Activated naive CD4-positive, alpha-beta T cell treated with anti-CD3 and anti-CD28 coated beads, Interleukin-2, amount 10 ng/mL, durations not matched to agents 7 days and 5 days (primary cell): ENCODE data around the gene SORBS2.

Source experiments
- CTCF ChIA-PET: fragments of 350-600 bp; sonication (Branson Sonifier 250); formaldehyde crosslinking; loops from one replicate; lab custom pipeline; 2021; ENCODE audit warnings: antibody characterized with exemption; lab: Charles Lee
- DNase-seq: peaks from one replicate; pipeline ENCODE4 v3.0.0-alpha.2; 2020
- H3K27ac Mint-ChIP-seq: one replicate; pipeline ENCODE4 v1.8.0; 2021; ENCODE audit warnings: mild to moderate bottlenecking, moderate library complexity, mixed read lengths
- H3K27me3 Mint-ChIP-seq: one replicate; pipeline ENCODE4 v1.8.0; 2021; ENCODE audit warnings: mild to moderate bottlenecking, mixed read lengths
- H3K36me3 Mint-ChIP-seq: one replicate; pipeline ENCODE4 v1.8.0; 2021; ENCODE audit warnings: mixed read lengths
- H3K4me1 Mint-ChIP-seq: one replicate; pipeline ENCODE4 v1.8.0; 2021; ENCODE audit warnings: mixed read lengths
- H3K4me3 Mint-ChIP-seq: one replicate; pipeline ENCODE4 v1.8.0; 2021; ENCODE audit warnings: mild to moderate bottlenecking, moderate library complexity, mixed read lengths
- H3K9me3 Mint-ChIP-seq: one replicate; pipeline ENCODE4 v1.8.0; 2021; ENCODE audit warnings: mixed read lengths

SORBS2 gene

GRCh38 chr4:185700630-185701029 lies 111.4 kb downstream of the SORBS2 start:
- no peak overlapping the region for H3K27ac Mint-ChIP-seq
- DNase-seq = no peak
- H3K4me1 Mint-ChIP-seq = no peaks in the 10 kb centered on the region
- peaks cover 5% of the 10 kb centered on the region for H3K9me3 Mint-ChIP-seq
- H3K4me3 Mint-ChIP-seq = no peak overlapping the region
- H3K36me3 Mint-ChIP-seq = no peaks in the 10 kb centered on the region
- CTCF ChIA-PET = no interaction called here
- peaks cover 3% of the 10 kb centered on the region for H3K27me3 Mint-ChIP-seq

GRCh38 chr4:185700048-185700447 lies 111.9 kb downstream of the SORBS2 start:
- H3K4me3 Mint-ChIP-seq = no peak overlapping the region
- no peak overlapping the region for H3K27ac Mint-ChIP-seq
- no peak for DNase-seq
- H3K27me3 Mint-ChIP-seq = peaks cover 3% of the 10 kb centered on the region
- CTCF ChIA-PET = no interaction called here
- H3K4me1 Mint-ChIP-seq = no peaks in the 10 kb centered on the region
- no peaks in the 10 kb centered on the region for H3K36me3 Mint-ChIP-seq
- peaks cover 5% of the 10 kb centered on the region for H3K9me3 Mint-ChIP-seq

DNA sequence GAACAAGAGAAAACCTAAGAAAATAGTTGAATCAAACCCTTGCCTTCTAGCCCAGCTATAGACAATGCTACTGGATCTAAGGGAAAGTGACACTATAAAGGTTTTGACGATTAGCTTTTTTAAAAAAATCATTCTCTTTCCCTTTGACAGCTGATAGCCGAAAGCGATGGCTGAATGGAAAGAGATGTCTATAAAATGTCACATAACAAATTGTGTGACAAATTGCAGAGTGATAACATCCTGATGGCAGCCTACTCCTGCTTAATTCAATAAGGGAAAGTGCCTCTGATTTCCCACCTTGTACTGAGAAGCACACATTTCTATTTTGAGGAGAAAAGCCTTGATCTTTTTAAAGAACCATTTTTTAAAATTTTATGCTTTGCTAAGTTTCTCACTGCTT lies 114.5 kb downstream of the SORBS2 start:
- DNase-seq = no peak
- Mint-ChIP-seq H3K9me3 (no peaks in the 10 kb centered on the region), H3K27ac (no peak overlapping the region), H3K4me1 (no peaks in the 10 kb centered on the region), H3K4me3 (no peak overlapping the region), H3K36me3 (no peaks in the 10 kb centered on the region), H3K27me3 (peaks cover 3% of the 10 kb centered on the region)
- CTCF ChIA-PET = no interaction called here

GRCh38 chr4:185695743-185696142 lies 116.3 kb downstream of the SORBS2 start:
- CTCF ChIA-PET = no interaction called here
- Mint-ChIP-seq H3K9me3 (no peaks in the 10 kb centered on the region), H3K27me3 (no peaks in the 10 kb centered on the region), H3K27ac (no peak overlapping the region), H3K36me3 (no peaks in the 10 kb centered on the region), H3K4me3 (no peak overlapping the region), H3K4me1 (no peaks in the 10 kb centered on the region)
- no peak for DNase-seq

DNA sequence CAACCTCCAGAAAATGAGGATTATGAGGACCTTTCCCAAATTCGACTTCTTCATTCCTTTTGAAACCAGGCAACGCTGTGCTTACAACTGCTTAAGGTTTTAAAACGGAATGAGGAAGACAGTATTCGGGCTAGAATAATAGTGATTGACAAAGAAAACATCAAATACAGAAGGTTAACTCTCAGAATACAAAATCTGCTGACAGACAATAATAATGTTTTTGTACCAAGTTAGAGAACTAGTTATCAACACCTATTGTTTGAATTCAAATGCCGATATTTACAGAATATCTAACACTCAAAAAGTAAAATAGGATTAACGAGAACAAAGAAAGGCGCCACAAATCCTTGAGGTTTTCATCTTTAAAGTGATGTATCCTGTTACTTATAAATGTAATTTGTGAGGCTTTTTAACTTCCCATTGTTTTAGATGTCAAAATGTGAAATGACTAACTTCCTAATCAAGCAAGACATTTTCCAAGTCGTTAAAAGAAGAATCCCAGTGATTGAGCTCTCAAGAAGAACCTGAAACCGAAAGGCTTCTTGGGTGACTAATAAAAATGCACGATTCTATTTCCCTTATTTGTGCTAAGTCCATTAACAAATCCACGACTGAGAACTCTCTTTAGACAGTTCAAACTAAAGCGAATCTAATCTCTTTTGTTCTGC lies 118.3 kb downstream of the SORBS2 start:
- DNase-seq = no peak
- CTCF ChIA-PET = no interaction called here
- Mint-ChIP-seq H3K27me3 (no peaks in the 10 kb centered on the region), H3K4me1 (no peaks in the 10 kb centered on the region), H3K36me3 (no peaks in the 10 kb centered on the region), H3K4me3 (no peak overlapping the region), H3K27ac (no peak overlapping the region), H3K9me3 (no peaks in the 10 kb centered on the region)

GRCh38 chr4:185689407-185689806 lies 122.6 kb downstream of the SORBS2 start:
- no peak overlapping the region for H3K27ac Mint-ChIP-seq

GRCh38 chr4:185685804-185686203 lies 126.2 kb downstream of the SORBS2 start:
- Mint-ChIP-seq H3K27ac (no peak overlapping the region), H3K4me3 (no peak overlapping the region), H3K27me3 (no peaks in the 10 kb centered on the region), H3K36me3 (no peaks in the 10 kb centered on the region), H3K9me3 (no peaks in the 10 kb centered on the region), H3K4me1 (no peaks in the 10 kb centered on the region)
- CTCF ChIA-PET = no interaction called here
- no peak for DNase-seq

More at GRCh38 chr4:185689407-185689806, 122.6 kb downstream of the SORBS2 start:
- DNase-seq = no peak
- Mint-ChIP-seq H3K9me3 (no peaks in the 10 kb centered on the region), H3K4me3 (no peak overlapping the region), H3K4me1 (no peaks in the 10 kb centered on the region), H3K27me3 (no peaks in the 10 kb centered on the region), H3K36me3 (no peaks in the 10 kb centered on the region)
- CTCF ChIA-PET = no interaction called here

DNA sequence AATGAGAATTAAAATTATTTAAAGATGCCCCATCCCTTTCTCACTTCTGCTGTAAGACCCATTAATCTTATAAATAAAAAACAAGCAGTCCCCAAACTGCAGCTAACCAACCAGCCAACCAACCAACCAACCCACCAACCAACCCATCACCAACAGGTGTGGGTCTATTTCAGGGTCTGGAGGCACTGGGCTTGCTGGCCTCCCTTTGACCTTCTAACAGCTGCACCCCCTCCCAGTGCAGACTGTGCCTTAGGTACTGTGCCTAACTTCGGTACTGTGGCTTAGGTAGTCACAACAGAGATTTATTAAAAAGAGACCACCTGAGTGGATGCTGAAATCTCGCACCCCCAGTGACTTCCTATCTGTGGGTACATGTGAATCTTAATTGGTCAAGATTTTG lies 128.1 kb downstream of the SORBS2 start:
- H3K9me3 Mint-ChIP-seq = no peaks in the 10 kb centered on the region
- no peaks in the 10 kb centered on the region for H3K4me1 Mint-ChIP-seq
- H3K27ac Mint-ChIP-seq = no peak overlapping the region
- H3K36me3 Mint-ChIP-seq = no peaks in the 10 kb centered on the region
- H3K27me3 Mint-ChIP-seq = no peaks in the 10 kb centered on the region
- CTCF ChIA-PET = no interaction called here
- no peak for DNase-seq
- H3K4me3 Mint-ChIP-seq = no peak overlapping the region

DNA sequence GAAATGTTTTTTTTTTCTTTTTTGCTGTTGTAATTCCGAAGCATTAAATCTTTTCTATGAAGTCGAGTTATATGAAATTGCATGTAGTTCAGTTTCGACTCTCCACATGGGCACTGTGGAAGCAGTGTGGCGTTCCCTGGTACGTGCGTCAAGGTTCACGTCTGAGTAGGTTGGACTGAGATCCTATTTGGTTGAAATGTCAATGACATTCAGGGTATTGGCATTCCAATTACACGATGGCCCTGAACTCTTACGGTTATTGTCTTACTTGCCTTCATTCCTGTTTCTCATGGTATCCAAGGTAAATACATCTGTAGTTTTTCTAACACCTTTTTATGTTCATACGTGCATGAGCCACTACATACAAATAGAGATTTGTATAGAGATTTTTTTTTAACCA lies 128.8 kb downstream of the SORBS2 start:
- H3K9me3 Mint-ChIP-seq = no peaks in the 10 kb centered on the region
- no peaks in the 10 kb centered on the region for H3K4me1 Mint-ChIP-seq
- H3K4me3 Mint-ChIP-seq = no peak overlapping the region
- no peak overlapping the region for H3K27ac Mint-ChIP-seq
- no peak for DNase-seq
- no peaks in the 10 kb centered on the region for H3K36me3 Mint-ChIP-seq
- CTCF ChIA-PET = no interaction called here
- H3K27me3 Mint-ChIP-seq = no peaks in the 10 kb centered on the region

- Mint-ChIP-seq H3K27me3 (no peaks in the 10 kb centered on the region), H3K4me3 (no peak overlapping the region), H3K27ac (no peak overlapping the region), H3K9me3 (no peaks in the 10 kb centered on the region), H3K36me3 (no peaks in the 10 kb centered on the region), H3K4me1 (no peaks in the 10 kb centered on the region)
- CTCF ChIA-PET = no interaction called here
- DNase-seq = no peak
Measured at GRCh38 chr4:185682236-185682635, 129.8 kb downstream of the SORBS2 start.

DNA sequence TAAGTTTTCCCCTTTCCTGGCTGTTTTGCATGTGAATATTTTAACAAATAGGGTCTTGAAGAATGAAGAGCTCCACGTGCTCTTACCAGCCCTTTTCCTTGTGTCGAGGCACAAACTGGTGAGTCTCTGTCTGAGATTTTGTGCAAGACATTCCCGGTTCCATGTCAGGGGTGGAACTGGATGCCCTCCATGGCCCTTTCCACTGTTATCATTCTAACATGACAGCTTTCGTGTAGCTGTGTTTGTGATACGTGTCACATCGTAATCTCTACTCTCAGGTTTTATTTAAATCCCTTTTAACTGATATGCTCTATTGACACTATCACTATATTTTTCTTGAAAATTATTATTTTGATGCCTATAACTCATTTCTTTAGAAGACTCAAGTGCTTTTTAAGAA lies 130.4 kb downstream of the SORBS2 start:
- H3K4me1 Mint-ChIP-seq = no peaks in the 10 kb centered on the region
- H3K27ac Mint-ChIP-seq = no peak overlapping the region
- H3K27me3 Mint-ChIP-seq = peaks cover 4% of the 10 kb centered on the region
- DNase-seq = no peak
- CTCF ChIA-PET = interaction anchor here (0.6 kb wide), 1 partner anchor 19 kb away, joined by 3 read pairs; no protein-coding TSS in a partner anchor
- no peaks in the 10 kb centered on the region for H3K36me3 Mint-ChIP-seq
- H3K9me3 Mint-ChIP-seq = no peaks in the 10 kb centered on the region
- no peak overlapping the region for H3K4me3 Mint-ChIP-seq

DNA sequence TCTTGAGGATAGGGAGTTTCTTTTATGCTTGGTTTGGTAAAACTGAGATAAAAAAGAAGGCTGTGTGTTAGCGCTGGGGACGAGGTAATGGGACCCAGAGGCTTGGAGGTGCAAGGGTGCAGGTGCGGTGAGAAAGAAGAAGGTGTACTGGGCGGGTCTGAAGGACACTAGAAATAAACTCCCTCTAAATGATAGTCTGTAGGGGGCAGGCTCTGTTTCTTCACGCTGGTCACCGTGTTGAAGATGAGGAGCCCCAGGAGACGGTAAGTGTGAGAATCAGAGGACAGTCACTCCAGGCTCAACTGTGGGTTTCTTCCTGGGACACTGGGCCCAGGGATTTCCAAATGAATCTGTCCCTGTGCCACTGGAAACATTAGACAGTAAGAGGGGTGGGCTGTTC lies 131.4 kb downstream of the SORBS2 start:
- CTCF ChIA-PET = no interaction called here
- H3K4me1 Mint-ChIP-seq = no peaks in the 10 kb centered on the region
- H3K27ac Mint-ChIP-seq = no peak overlapping the region
- no peaks in the 10 kb centered on the region for H3K36me3 Mint-ChIP-seq
- DNase-seq = no peak
- no peaks in the 10 kb centered on the region for H3K9me3 Mint-ChIP-seq
- no peak overlapping the region for H3K4me3 Mint-ChIP-seq
- H3K27me3 Mint-ChIP-seq = peaks cover 4% of the 10 kb centered on the region

DNA sequence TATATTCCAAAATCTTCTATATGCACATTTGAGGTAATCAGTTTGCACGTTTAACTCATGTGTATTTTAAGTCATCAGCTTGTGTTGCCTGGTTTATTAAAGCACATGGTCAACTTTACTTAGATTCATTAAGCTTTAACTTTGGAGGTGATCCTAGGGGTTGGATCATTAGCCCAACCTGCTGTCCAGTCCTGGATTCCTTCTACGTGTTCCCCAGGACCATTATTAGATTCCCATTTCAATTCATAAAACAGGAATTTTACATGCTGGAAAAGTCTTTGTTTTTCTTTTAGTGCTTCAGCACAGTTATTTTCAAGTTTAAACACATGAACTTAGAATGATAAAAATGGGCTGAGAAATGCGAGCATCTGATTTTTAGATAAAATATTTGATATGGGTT lies 132.5 kb downstream of the SORBS2 start:
- CTCF ChIA-PET = no interaction called here
- Mint-ChIP-seq H3K27me3 (peaks cover 4% of the 10 kb centered on the region), H3K4me3 (no peak overlapping the region), H3K36me3 (no peaks in the 10 kb centered on the region), H3K27ac (no peak overlapping the region), H3K9me3 (no peaks in the 10 kb centered on the region), H3K4me1 (no peaks in the 10 kb centered on the region)
- DNase-seq = no peak

DNA sequence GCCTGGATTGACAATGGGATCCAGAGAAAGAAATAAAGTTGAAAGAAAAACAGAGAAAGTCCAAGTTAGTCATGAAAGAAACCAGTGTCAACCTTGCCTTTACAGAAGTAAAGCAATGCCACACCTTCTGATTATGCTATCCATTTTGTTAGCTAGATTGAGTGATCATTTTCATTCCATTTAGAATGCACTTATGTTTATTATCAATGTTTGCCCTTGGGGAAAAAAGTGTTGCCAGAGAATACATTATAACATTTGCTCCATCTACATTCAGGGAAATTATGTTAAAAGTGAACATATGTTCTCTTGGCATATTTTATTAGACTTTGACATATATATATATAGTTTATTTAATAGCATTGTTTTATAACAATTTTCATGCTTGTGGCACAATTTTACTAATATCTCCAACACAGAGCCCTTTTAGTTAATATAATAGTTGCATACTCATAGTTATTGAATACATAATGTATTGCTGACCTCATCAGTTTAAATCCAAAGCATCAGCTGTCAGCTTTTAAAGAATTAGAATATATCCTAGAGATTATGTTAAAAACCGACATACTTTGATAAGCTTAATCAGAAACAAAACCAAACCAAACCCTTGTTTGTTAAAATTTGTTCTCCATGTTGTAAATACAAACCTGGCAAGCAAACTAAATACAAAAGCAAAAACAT lies 134.2 kb downstream of the SORBS2 start:
- Mint-ChIP-seq H3K4me1 (no peaks in the 10 kb centered on the region), H3K36me3 (no peaks in the 10 kb centered on the region), H3K27me3 (peaks cover 4% of the 10 kb centered on the region), H3K27ac (no peak overlapping the region), H3K9me3 (no peaks in the 10 kb centered on the region), H3K4me3 (no peak overlapping the region)
- DNase-seq = no peak
- CTCF ChIA-PET = no interaction called here

DNA sequence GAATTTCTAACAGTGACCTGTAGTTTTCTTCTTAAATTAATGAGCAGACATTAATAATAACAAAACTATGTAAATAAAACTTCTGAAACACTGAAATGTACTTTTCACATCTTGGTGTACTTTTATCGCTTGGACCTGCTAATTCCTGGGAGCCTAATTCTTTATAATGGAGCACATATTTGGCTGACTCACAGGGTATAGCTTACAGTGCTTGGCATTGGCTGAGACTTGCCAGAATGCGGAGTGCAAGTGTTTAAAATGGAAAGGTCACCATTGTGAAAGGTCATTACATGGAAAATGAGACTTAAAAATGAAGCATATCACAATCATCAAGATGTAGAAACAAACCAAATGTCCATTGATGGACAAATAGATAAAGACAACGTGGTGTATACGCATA lies 139.4 kb downstream of the SORBS2 start:
- Mint-ChIP-seq H3K4me1 (no peaks in the 10 kb centered on the region), H3K27me3 (peaks cover 4% of the 10 kb centered on the region), H3K27ac (no peak overlapping the region), H3K36me3 (no peaks in the 10 kb centered on the region), H3K4me3 (no peak overlapping the region), H3K9me3 (no peaks in the 10 kb centered on the region)
- no peak for DNase-seq
- CTCF ChIA-PET = no interaction called here
